H1 (cell line): ENCODE data around the gene COBLL1. TPM values are rescaled to one million over a fixed set of nuclear protein-coding genes. Genes with fewer than 3 reads are reported as not detected.

Experiments used
- BRCA1 ChIP-seq: IDR thresholded peaks from 2 replicates; pipeline ENCODE4 v1.6.1; 2012; ENCODE audit warnings: low read depth, low read length, improper control_type of control experiment
- CBX5 ChIP-seq: fragments of 300-800, 300-1000 bp; sonication (generic); IDR thresholded peaks from 2 replicates; pipeline ENCODE4 v1.7.1; 2016; ENCODE audit warnings: antibody characterized with exemption, low read length, low read depth
- CBX8 ChIP-seq: fragments of 300-800, 300-1000 bp; sonication (generic); IDR thresholded peaks from 2 replicates; pipeline ENCODE4 v1.7.1; 2016; ENCODE audit warnings: low read depth, low read length, borderline replicate concordance
- CEBPB ChIP-seq: IDR thresholded peaks from 2 replicates; pipeline ENCODE4 v1.6.1; 2012; ENCODE audit warnings: low read depth, low read length
- CREB1 ChIP-seq: IDR thresholded peaks from 2 replicates; pipeline ENCODE4 v1.6.1; 2012; ENCODE audit warnings: inconsistent platforms
- EGR1 ChIP-seq: IDR thresholded peaks from 2 replicates; pipeline ENCODE4 v1.6.1; 2011; ENCODE audit warnings: low read depth, low read length, borderline replicate concordance
- RBBP5 ChIP-seq: IDR thresholded peaks from 2 replicates; pipeline ENCODE4 v1.7.1; 2012; ENCODE audit warnings: low read depth, mild to moderate bottlenecking, inconsistent platforms, low read length, moderate library complexity, borderline replicate concordance
- RFX5 ChIP-seq: IDR thresholded peaks from 2 replicates; pipeline ENCODE4 v1.6.1; 2011; ENCODE audit warnings: low read depth, low read length, improper control_type of control experiment, borderline replicate concordance
- SAP30 ChIP-seq: fragments of 300-600 bp; sonication (generic); IDR thresholded peaks from 2 replicates; pipeline ENCODE4 v1.7.1; 2012; ENCODE audit warnings: low read length, moderate library complexity, mild to moderate bottlenecking, inconsistent platforms; ENCODE audit not compliant: insufficient read depth, insufficient replicate concordance
- TBP ChIP-seq: IDR thresholded peaks from 2 replicates; pipeline ENCODE4 v1.6.1; 2011; ENCODE audit warnings: low read depth, low read length, improper control_type of control experiment
- YY1 ChIP-seq: IDR thresholded peaks from 2 replicates; pipeline ENCODE4 v1.6.1; 2011; ENCODE audit warnings: low read depth, mild to moderate bottlenecking, low read length
- polyA plus RNA-seq, 7 experiments: library from polyadenylated mRNA; depleted of rRNA in 3 of 7; stranded (reverse) in 5 of 7; unstranded in 2 of 7; fragments of >200 nt in 5 of 7; fragments of 200-250 nt in 2 of 7; gene quantifications; 1 replicate in 5 of 7; 2 replicates in 1 of 7; 4 replicates in 1 of 7; pipeline versions ENCODE4 v1.2.1 to v1.2.3, GENCODE V29; 2011 to 2013; ENCODE audit warnings: missing spikeins in 2 of 7, mixed read lengths in 2 of 7
- total RNA-seq: library from RNA; stranded (reverse); fragmentation: NEBNext Ultra II Directional; extraction: Animal tissue kit (Norgen Biotek cat#: 25700); gene quantifications from 2 replicates; pipeline ENCODE4 v1.2.1, GENCODE V29; 2021
- TF ChIP-seq, protein P1 (sequence below): fragments of 300-600 bp; sonication (generic); IDR thresholded peaks from 2 replicates; pipeline ENCODE4 v1.7.1; 2012; ENCODE audit warnings: low read length, moderate library complexity, mild to moderate bottlenecking, inconsistent platforms; ENCODE audit not compliant: insufficient replicate concordance

COBLL1 gene
- total and polyA plus RNA-seq, 2 of the 8 experiments (the other 6 are each of a cell fraction or from before 2014, with no cell fraction given): 2.2 to 6.2 TPM

DNA sequence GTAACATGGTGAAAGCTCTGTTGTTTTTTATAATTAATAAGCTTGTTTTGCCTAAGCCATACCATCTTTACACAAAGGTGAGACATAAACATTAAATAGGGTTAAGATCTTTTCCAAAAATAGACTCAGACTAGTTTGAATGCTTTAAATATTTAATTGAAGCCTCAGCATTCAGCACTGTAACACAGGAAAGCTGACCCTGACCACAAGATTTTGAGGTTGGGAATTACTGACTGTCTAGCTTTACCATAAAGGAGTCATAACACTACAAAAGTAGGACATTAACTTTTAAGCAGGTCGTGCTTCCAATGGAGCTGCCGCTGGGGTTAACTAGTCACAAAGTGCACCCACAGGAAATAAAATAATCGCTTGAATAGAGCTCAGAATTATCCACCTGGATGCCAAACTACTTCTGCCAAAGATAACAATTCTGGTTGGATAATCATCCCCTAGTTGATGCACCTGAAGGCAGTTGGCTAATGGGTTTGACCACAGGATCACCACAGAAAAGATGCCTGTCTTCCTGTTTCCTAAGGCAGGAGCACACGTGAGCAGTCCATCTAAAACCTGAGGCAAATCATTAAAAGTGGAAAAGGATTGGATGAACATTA is 106.2 kb downstream of the COBLL1 start (continued):
- TF ChIP-seq, protein P1, sequence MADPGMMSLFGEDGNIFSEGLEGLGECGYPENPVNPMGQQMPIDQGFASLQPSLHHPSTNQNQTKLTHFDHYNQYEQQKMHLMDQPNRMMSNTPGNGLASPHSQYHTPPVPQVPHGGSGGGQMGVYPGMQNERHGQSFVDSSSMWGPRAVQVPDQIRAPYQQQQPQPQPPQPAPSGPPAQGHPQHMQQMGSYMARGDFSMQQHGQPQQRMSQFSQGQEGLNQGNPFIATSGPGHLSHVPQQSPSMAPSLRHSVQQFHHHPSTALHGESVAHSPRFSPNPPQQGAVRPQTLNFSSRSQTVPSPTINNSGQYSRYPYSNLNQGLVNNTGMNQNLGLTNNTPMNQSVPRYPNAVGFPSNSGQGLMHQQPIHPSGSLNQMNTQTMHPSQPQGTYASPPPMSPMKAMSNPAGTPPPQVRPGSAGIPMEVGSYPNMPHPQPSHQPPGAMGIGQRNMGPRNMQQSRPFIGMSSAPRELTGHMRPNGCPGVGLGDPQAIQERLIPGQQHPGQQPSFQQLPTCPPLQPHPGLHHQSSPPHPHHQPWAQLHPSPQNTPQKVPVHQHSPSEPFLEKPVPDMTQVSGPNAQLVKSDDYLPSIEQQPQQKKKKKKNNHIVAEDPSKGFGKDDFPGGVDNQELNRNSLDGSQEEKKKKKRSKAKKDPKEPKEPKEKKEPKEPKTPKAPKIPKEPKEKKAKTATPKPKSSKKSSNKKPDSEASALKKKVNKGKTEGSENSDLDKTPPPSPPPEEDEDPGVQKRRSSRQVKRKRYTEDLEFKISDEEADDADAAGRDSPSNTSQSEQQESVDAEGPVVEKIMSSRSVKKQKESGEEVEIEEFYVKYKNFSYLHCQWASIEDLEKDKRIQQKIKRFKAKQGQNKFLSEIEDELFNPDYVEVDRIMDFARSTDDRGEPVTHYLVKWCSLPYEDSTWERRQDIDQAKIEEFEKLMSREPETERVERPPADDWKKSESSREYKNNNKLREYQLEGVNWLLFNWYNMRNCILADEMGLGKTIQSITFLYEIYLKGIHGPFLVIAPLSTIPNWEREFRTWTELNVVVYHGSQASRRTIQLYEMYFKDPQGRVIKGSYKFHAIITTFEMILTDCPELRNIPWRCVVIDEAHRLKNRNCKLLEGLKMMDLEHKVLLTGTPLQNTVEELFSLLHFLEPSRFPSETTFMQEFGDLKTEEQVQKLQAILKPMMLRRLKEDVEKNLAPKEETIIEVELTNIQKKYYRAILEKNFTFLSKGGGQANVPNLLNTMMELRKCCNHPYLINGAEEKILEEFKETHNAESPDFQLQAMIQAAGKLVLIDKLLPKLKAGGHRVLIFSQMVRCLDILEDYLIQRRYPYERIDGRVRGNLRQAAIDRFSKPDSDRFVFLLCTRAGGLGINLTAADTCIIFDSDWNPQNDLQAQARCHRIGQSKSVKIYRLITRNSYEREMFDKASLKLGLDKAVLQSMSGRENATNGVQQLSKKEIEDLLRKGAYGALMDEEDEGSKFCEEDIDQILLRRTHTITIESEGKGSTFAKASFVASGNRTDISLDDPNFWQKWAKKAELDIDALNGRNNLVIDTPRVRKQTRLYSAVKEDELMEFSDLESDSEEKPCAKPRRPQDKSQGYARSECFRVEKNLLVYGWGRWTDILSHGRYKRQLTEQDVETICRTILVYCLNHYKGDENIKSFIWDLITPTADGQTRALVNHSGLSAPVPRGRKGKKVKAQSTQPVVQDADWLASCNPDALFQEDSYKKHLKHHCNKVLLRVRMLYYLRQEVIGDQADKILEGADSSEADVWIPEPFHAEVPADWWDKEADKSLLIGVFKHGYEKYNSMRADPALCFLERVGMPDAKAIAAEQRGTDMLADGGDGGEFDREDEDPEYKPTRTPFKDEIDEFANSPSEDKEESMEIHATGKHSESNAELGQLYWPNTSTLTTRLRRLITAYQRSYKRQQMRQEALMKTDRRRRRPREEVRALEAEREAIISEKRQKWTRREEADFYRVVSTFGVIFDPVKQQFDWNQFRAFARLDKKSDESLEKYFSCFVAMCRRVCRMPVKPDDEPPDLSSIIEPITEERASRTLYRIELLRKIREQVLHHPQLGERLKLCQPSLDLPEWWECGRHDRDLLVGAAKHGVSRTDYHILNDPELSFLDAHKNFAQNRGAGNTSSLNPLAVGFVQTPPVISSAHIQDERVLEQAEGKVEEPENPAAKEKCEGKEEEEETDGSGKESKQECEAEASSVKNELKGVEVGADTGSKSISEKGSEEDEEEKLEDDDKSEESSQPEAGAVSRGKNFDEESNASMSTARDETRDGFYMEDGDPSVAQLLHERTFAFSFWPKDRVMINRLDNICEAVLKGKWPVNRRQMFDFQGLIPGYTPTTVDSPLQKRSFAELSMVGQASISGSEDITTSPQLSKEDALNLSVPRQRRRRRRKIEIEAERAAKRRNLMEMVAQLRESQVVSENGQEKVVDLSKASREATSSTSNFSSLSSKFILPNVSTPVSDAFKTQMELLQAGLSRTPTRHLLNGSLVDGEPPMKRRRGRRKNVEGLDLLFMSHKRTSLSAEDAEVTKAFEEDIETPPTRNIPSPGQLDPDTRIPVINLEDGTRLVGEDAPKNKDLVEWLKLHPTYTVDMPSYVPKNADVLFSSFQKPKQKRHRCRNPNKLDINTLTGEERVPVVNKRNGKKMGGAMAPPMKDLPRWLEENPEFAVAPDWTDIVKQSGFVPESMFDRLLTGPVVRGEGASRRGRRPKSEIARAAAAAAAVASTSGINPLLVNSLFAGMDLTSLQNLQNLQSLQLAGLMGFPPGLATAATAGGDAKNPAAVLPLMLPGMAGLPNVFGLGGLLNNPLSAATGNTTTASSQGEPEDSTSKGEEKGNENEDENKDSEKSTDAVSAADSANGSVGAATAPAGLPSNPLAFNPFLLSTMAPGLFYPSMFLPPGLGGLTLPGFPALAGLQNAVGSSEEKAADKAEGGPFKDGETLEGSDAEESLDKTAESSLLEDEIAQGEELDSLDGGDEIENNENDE: no peak
- TF ChIP-seq EGR1 (no peak), CBX8 (no peak), BRCA1 (no peak), YY1 (no peak), SAP30 (no peak), TBP (no peak), CBX5 (no peak), CEBPB (no peak), CREB1 (no peak), RBBP5 (no peak), RFX5 (no peak)
